ENCODE data around the gene PRICKLE3.
"Not testable (repeated sequence)": the region's sequence is repeated elsewhere in the genome, so short reads cannot be mapped to it uniquely, and the experiment has no call there.

PRICKLE3 gene

DNA sequence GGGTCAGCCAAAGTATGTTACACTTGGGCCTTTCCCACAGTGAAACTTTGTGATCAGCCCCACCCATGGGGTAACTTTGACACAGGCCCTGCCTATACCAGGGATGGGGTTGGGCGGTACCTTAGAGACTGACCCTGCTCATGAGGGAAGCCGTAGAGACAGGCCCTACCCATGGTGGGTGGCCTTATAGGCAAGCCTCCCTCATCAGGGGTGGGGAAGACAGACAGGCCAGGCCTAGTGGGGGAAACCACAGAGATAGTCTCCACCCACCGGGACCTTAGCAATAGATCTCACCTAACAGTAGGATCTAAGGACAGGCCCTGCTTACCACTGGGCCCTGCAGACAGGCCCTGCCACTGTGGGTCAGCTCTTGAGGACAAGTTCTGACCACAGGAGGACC lies 7.6 kb downstream of the PRICKLE3 start:
- DNase-seq, result no peak

GRCh38 chrX:49177873-49178480 lies 8.2 kb downstream of the PRICKLE3 start:
- no peak for DNase-seq

DNA sequence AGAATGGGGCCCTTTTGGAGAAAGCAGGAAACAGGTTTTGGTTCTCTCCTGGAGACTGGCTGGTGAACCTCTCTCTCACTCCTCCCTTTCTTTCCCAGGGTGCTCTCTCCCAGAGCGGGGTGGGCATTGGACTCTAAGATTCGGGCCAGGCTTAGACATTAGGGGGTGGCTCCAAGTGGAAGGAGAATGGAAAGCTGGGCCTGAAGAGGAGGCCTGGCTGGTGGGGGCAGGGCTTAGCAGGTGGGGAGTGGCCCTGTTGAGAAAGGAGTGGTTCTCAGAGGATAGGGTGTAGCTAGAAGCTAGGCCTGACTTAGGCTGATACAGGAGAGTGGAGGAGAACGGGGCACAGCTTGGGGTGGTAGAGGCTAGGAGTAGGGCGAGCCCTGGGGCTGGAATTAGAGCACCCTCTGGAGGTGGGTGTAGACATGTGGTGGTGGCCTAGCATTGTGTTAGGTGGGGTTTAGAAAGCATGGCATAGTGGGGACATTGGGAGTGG lies 8.8 kb downstream of the PRICKLE3 start:
- DNase-seq, result no peak

DNA sequence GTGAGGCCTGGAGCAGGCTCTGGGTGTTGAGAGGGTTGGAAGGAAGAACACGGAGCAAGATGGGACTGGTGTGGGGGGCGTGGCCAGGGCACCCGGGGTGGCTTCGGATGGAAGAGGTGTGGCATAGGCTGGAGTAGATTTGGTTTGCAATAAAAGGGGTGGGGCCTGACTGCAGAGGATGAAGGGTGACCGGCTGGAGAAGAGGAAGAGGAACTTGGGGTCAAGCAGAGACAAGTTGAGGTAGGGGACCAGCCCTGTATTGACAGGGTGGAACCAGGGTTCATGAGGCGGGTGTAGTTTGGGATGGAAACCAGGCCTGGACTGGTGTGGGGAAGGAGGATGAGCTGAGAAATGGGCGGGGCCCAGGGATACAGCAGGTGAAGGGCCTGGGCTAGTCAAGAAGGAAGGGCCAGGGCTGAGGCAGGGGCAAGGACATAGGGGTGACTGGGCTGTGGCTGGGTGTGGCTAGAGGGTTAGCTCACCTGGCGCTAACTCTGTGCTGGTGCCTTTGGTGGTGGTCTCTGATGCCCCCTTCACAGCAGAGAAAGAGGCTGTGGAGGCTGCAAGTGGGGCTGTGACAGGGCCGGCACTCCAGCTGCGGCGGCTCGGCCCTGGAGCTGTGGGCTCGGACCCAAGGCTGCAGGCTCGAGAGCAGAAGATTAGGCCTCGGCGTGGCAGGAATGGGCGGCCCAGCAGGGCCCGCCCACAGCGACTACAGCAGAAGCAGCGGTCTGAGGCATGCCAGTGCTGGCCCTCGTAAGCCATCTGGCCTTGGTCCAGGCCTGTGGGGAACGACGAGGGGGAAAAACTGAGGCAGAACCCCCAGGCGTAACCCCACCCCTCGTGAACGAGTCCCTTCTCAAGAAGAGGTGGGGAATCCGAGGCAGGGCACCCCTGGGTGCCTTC lies 9.5 kb downstream of the PRICKLE3 start:
- no peak for DNase-seq

DNA sequence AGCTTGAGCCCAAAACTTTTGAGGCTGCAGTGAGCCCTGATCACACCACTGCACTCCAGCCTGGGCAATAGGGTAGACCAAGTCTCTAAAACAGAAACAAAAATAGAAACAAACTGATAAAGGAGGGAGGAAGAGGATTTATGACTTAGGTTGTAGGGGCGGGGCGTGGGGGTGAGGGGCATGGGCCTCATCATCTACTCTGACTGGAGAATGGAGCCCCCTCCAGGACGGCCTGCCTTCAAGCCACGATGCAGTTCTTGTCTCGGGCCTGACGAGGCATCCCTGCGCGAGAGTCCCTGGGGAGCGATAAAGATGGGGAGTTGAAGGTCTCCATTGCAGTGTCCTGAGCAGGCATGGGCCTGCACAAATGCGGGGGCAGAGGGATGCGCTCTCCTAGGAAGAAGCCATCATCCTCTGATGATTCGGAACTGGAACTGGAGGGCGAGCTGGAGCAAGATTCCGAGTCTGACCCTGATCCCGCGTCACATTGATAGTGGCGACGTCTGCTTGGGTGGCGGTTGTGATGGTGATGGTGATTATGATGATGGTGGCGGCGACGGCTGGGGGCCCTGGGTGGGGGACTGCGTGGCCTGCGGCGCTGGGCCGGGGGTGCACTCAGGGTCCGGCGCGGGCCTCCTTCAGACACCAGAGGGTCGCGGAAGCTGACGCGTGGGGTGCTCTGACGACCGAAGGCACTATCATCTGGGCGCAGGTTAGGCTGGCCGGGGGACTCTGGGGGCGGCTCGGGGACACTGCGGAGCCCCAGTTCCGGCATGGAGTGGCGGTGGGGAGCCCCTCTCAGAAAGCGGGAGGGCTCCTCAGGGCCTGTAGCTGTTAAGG lies 10.5 kb downstream of the PRICKLE3 start:
- no peak for DNase-seq

- no peak for DNase-seq
These were observed 11.4 kb downstream of the PRICKLE3 start for GRCh38 chrX:49174723-49175122.

- DNase-seq, result not testable (repeated sequence)
These were observed 12.6 kb downstream of the PRICKLE3 start for GRCh38 chrX:49173544-49173943.

- DNase-seq, result peak; percentile 12
These were observed 13.8 kb downstream of the PRICKLE3 start for GRCh38 chrX:49172280-49172780.

- peak; percentile 21 for DNase-seq
These were observed 14.4 kb downstream of the PRICKLE3 start, which contains the start of gene PLP2 for GRCh38 chrX:49171752-49172279. TSS of gene PLP2 (plus strand) at chrX:49171898. CDS start at chrX:49172001, 103 bp downstream.

DNA sequence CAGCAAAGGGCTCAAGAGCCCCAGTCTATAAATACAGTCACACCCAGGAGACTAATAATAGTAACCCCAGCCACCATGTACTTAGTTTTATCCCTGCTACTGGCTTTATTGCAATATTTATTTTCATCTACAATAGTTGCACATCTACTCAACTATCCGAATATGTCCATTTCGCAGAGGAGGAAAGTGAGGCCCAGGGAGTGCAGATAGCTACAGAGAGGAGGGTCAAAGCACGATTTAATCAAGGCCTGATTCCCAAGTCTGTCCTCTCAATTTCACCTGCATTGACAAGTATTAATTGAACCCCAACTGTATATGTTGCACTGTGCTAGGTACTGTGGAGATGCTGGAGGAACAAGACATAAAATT lies 18.4 kb downstream of the PRICKLE3 start:
- no peak for DNase-seq

- DNase-seq, result no peak
These were observed 19.0 kb downstream of the PRICKLE3 start for GRCh38 chrX:49166914-49167739.

DNA sequence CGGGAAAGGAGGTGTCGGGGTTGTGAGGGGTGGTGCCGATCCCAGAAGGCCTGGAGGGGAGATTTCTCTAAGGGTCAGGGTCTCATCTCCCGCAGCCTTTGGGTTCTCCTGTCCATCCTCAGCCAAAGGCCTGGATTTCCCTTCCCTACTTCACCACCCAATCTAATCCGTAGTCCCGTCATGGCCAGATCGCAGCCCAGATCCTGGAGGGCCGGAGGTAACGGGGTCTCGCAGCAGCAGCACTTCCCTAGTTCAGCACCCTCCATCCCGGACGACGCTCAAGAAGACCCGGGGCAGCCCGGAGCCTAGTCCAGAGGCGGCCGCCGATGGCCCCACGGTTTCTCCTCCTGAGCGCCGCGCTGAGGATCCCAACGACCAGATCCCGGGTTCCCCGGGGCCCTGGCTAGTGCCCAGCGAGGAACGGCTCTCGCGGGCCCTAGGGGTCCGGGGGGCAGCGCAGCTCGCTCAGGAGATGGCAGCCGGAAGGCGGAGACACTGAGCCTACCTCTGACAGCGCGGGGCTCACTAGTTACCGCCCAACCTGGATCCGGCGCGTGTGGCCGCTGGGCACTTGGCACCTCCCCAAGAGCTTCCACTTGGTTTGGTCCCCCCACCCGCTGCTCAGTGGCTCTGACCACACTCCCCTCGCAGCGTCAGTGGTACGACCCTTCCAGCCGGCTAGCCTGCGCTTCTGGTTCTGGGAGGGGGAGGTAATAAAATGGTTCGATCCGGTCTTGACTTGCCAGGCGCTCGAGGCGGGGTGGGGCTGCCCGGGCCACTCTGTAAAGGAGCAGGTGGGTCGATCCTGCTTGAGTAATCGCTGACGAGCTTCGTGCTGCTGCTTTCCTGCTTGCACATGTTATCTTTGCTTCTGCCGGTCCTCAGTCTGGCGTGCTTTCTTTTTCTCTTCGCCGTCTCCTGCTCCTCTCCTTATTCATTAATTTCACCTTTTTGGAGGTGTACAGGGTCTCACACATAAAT lies 20.0 kb downstream of the PRICKLE3 start:
- no peak for DNase-seq

DNA sequence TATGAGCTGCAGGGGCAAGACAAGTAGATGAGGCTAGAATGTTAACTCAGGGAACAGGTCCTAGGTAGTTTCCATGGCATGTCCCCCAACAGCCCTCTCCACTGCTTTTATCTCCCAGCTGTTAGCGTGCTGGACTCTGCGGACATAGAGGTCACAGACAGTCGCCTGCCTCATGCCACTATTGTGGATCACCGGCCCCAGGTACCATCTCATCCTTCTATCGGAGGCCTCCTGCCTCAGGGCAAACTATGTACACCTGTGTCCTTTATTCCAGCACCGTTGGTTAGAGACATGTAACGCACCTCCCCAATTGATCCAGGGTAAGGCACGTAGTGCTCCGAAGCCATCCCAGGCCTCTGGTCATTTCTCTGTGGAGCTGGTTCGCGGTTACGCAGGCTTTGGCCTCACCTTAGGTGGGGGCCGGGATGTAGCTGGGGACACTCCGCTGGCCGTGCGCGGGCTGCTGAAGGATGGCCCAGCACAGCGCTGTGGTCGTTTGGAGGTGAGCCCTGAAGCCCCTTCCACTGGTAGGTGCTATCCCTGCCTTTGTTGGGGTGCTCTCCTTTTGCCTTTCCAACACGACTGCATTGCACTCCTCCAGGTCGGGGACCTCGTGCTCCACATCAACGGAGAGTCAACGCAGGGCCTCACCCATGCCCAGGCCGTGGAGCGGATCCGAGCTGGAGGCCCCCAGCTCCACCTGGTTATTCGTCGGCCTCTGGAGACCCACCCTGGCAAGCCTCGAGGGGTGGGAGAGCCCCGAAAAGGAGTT lies 21.4 kb downstream of the PRICKLE3 start:
- no peak for DNase-seq

DNA sequence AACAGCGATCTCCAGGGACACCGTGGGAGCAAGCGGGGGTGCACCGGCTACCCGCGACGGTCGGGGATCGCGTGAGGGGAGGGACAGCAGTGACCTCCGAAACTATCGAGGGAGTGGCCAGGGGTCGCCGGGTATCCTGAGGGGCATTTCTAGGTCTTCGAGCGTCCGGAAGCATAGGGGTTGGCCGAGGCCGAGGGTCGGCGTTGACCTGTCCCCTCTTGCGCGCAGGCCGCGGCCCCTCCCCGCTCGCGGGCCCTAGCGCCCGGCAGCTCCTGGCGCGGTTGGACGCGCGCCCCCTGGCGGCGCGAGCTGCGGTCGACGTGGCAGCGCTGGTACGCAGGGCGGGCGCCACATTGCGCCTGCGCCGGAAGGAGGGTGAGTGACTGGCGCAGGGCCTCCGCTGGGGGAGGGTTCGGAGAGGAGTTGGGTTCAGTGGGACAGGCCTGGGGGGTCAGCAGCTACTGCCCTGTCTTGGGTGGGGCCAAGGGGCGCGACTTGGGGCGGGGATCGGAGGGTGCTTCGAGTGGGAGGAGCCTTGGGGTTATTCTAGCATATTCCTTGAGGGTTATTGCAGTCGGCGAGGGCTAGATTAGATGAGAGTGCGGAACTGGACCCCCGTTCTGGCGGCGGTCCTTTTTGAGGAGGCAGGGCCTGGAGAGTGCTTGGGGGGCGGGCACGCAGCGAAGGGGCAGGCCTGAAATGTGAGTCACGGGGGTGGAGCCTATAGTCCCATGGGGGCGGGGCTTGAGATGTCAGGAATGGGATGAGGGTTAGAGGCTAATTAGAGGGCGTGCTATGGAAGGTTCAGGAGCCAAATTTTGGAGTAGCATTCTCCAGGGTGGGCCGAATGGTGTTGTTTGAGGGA lies 22.4 kb downstream of the PRICKLE3 start:
- peak; percentile 57 for DNase-seq

GRCh38 chrX:49162620-49163019 lies 23.6 kb downstream of the PRICKLE3 start, which contains the start of gene MAGIX:
TSS of gene MAGIX (plus strand) at chrX:49162758. CDS start at chrX:49162890, 132 bp downstream.
- no peak for DNase-seq

- no peak for DNase-seq
These were observed 24.5 kb downstream of the PRICKLE3 start for GRCh38 chrX:49161632-49162031.

DNA sequence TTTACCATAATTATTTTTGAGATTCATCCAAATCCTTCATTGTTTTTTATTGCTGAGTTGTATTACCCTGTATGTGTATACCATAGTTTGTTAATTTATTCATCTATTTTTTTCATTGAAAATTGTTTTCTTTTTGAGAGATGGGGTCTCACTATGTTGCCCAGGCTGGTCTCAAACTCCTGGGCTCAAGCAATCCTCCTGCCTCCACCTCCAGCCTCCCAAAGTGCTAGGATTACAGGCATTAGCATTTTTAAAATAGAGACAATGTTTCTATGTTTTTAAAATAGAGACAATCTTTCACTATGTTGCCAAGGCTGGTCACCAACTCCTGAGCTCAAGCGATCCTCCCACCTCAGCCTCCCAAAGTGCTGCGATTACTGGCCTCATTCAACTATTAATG lies 25.3 kb downstream of the PRICKLE3 start:
- no peak for DNase-seq

DNA sequence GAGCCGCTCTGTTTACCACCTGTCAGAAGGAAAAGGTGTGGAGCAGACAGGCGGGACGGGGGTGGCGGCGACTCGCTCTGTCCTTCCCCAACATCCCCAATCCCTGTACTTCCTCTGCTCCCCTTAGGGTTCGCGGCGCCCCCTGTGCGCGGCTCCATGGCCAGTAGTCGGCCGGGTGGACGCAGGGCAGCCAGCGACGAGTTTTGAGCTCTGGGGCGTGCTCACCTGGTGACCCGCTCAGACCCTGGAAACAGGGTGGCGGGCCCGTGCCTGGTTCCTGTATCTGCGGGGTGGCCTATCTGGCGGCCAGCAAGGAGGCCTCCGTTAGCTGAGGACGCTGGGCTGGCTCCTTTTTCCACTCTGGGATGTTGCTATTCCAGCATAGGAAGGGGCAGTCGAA lies 29.0 kb downstream of the PRICKLE3 start:
- DNase-seq, result no peak
